Astrocyte (in vitro differentiated cells and primary cell): ENCODE measurements around the gene MAPKAPK5. TPM values are rescaled to one million over a fixed set of nuclear protein-coding genes. Genes with fewer than 3 reads are reported as not detected.
"Not testable (repeated sequence)": the region's sequence is repeated elsewhere in the genome, so short reads cannot be mapped to it uniquely, and the experiment has no call there.

Experiments
- DNase-seq: peaks from one replicate; pipeline ENCODE4 v3.0.0-alpha.2; 2010; ENCODE audit warnings: low read depth
- FAIRE-seq: peaks from 2 replicates; lab custom pipeline; 2011; peaks lifted over from hg19 to GRCh38; lab: Jason Lieb, UNC
- H2AFZ ChIP-seq: 2 replicates; pipeline ENCODE4 v1.6.0; 2012; ENCODE audit warnings: low read depth, low read length, inconsistent platforms
- H3K27ac ChIP-seq: 2 replicates; pipeline ENCODE4 v1.5.1; 2011; ENCODE audit warnings: low read depth, low read length, inconsistent platforms
- H3K27me3 ChIP-seq: 2 replicates; pipeline ENCODE4 v1.6.0; 2011; ENCODE audit warnings: low read length, inconsistent platforms; ENCODE audit not compliant: insufficient read depth
- H3K36me3 ChIP-seq: 2 replicates; pipeline ENCODE4 v1.5.1; 2011; ENCODE audit warnings: low read length, inconsistent platforms; ENCODE audit not compliant: insufficient read depth
- H3K4me1 ChIP-seq: 2 replicates; pipeline ENCODE4 v1.5.1; 2011; ENCODE audit warnings: low read length, inconsistent platforms; ENCODE audit not compliant: insufficient read depth
- H3K4me2 ChIP-seq: 2 replicates; pipeline ENCODE4 v1.6.0; 2012; ENCODE audit warnings: low read length, inconsistent platforms
- H3K4me3 ChIP-seq: 2 replicates; pipeline ENCODE4 v1.5.1; 2011; ENCODE audit warnings: low read depth, mild to moderate bottlenecking, low read length, inconsistent platforms; ENCODE audit not compliant: insufficient read depth
- H3K79me2 ChIP-seq: 2 replicates; pipeline ENCODE4 v1.6.0; 2012; ENCODE audit warnings: mild to moderate bottlenecking, low read length, inconsistent platforms; ENCODE audit not compliant: insufficient read depth
- H3K9ac ChIP-seq: 2 replicates; pipeline ENCODE4 v1.6.0; 2012; ENCODE audit warnings: mild to moderate bottlenecking, low read length, inconsistent platforms
- H3K9me3 ChIP-seq: 2 replicates; pipeline ENCODE4 v1.5.1; 2012; ENCODE audit warnings: low read depth, mild to moderate bottlenecking, low read length, inconsistent platforms; ENCODE audit not compliant: insufficient read depth
- H4K20me1 ChIP-seq: 2 replicates; pipeline ENCODE4 v1.6.0; 2012; ENCODE audit warnings: low read length, inconsistent platforms; ENCODE audit not compliant: insufficient read depth
- H3K27ac Mint-ChIP-seq: one replicate; pipeline ENCODE4 v1.8.0; 2021; ENCODE audit warnings: mild to moderate bottlenecking, mixed read lengths; ENCODE audit not compliant: unreplicated experiment
- H3K27me3 Mint-ChIP-seq: one replicate; pipeline ENCODE4 v1.8.0; 2021; ENCODE audit warnings: low read depth, mixed read lengths; ENCODE audit not compliant: unreplicated experiment
- H3K36me3 Mint-ChIP-seq: one replicate; pipeline ENCODE4 v1.8.0; 2021; ENCODE audit warnings: low read depth, mixed read lengths; ENCODE audit not compliant: unreplicated experiment
- H3K4me1 Mint-ChIP-seq: one replicate; pipeline ENCODE4 v1.8.0; 2021; ENCODE audit warnings: low read depth, mixed read lengths; ENCODE audit not compliant: unreplicated experiment
- H3K4me3 Mint-ChIP-seq: one replicate; pipeline ENCODE4 v1.8.0; 2021; ENCODE audit warnings: mild to moderate bottlenecking, moderate library complexity, mixed read lengths; ENCODE audit not compliant: unreplicated experiment
- H3K9me3 Mint-ChIP-seq: one replicate; pipeline ENCODE4 v1.8.0; 2021; ENCODE audit warnings: mild to moderate bottlenecking, mixed read lengths; ENCODE audit not compliant: unreplicated experiment
- EZH2 ChIP-seq: IDR thresholded peaks from 2 replicates; pipeline ENCODE4 v1.6.1; 2012; ENCODE audit warnings: mild to moderate bottlenecking, low read length, inconsistent platforms; ENCODE audit not compliant: insufficient read depth
- total RNA-seq: library from RNA; stranded (reverse); gene quantifications from 2 replicates; pipeline ENCODE4 v1.2.1, GENCODE V29; 2021
- TF ChIP-seq, protein P1 (sequence below): IDR thresholded peaks from 2 replicates; pipeline ENCODE4 v1.5.1; 2011; ENCODE audit warnings: low read depth, mild to moderate bottlenecking, inconsistent platforms, low read length, moderate library complexity; ENCODE audit not compliant: insufficient read depth

Gene MAPKAPK5
- total RNA-seq, 1 donor from 2014 or later = 42.6 TPM

GRCh38 chr12:111812881-111813741, 28.9 kb upstream of the MAPKAPK5 start:
- no peak overlapping the region for H3K4me3 Mint-ChIP-seq
- H3K27ac Mint-ChIP-seq = no peak overlapping the region
- no peak overlapping the region for H3K4me3 ChIP-seq
- H3K79me2 ChIP-seq = no peaks in the 10 kb centered on the region
- H3K27me3 ChIP-seq = peaks cover 9% of the 10 kb centered on the region
- no peak for TF ChIP-seq EZH2
- TF ChIP-seq, protein P1, sequence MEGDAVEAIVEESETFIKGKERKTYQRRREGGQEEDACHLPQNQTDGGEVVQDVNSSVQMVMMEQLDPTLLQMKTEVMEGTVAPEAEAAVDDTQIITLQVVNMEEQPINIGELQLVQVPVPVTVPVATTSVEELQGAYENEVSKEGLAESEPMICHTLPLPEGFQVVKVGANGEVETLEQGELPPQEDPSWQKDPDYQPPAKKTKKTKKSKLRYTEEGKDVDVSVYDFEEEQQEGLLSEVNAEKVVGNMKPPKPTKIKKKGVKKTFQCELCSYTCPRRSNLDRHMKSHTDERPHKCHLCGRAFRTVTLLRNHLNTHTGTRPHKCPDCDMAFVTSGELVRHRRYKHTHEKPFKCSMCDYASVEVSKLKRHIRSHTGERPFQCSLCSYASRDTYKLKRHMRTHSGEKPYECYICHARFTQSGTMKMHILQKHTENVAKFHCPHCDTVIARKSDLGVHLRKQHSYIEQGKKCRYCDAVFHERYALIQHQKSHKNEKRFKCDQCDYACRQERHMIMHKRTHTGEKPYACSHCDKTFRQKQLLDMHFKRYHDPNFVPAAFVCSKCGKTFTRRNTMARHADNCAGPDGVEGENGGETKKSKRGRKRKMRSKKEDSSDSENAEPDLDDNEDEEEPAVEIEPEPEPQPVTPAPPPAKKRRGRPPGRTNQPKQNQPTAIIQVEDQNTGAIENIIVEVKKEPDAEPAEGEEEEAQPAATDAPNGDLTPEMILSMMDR = peak; percentile 88
- no peak overlapping the region for H3K4me2 ChIP-seq
- H3K36me3 Mint-ChIP-seq = peaks cover 5% of the 10 kb centered on the region
- no peaks in the 10 kb centered on the region for H3K9me3 Mint-ChIP-seq
- no peaks in the 10 kb centered on the region for H3K4me1 ChIP-seq
- H3K4me1 Mint-ChIP-seq = no peaks in the 10 kb centered on the region
- FAIRE-seq = no peak
- H3K9ac ChIP-seq = no peak overlapping the region
- no peaks in the 10 kb centered on the region for H3K36me3 ChIP-seq
- H2AFZ ChIP-seq = no peak overlapping the region
- H3K27ac ChIP-seq = no peak overlapping the region
- H3K9me3 ChIP-seq = no peaks in the 10 kb centered on the region
- H4K20me1 ChIP-seq = no peaks in the 10 kb centered on the region
- DNase-seq = peak; percentile 56
- peaks cover 3% of the 10 kb centered on the region for H3K27me3 Mint-ChIP-seq

DNA sequence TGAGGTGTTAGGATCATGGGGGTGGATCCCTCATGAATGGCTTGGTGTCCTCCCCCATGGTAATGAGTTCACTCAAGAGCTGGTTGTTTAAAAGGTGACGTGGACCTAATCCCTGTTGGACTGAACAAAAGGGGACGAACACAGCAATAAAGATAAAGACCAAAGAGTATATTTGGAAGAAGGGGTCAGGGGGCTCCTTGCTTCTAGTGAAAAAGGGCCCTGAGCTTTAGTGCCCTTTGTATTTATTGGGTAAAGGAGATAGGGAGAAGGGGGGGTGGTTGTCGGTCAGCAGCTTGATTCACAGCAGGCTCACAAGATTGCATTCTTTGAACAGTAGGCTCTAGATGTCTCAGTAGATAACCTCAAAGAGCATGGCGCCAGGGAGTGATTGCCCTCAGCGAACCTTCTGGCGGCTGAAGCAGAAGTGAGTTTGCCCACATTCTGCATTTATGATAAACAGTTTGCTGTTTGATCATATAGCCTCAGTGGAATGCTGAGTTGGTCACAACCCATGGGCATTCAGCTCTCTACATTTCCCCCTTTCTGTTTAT, 25.9 kb upstream of the MAPKAPK5 start:
- Histone ChIP-seq H4K20me1 (no peaks in the 10 kb centered on the region), H3K4me2 (no peak overlapping the region), H3K9ac (no peak overlapping the region), H3K4me1 (no peaks in the 10 kb centered on the region), H3K9me3 (no peaks in the 10 kb centered on the region), H3K79me2 (no peaks in the 10 kb centered on the region), H2AFZ (no peak overlapping the region), H3K4me3 (no peak overlapping the region), H3K36me3 (no peaks in the 10 kb centered on the region), H3K27ac (no peak overlapping the region), H3K27me3 (peaks cover 9% of the 10 kb centered on the region)
- Mint-ChIP-seq H3K9me3 (peaks cover 3% of the 10 kb centered on the region), H3K36me3 (no peaks in the 10 kb centered on the region), H3K4me1 (peaks cover 12% of the 10 kb centered on the region), H3K27me3 (peaks cover 4% of the 10 kb centered on the region), H3K27ac (no peak overlapping the region), H3K4me3 (no peak overlapping the region)
- no peak for DNase-seq
- no peak for FAIRE-seq
- TF ChIP-seq, protein P1 = no peak
- TF ChIP-seq EZH2 = no peak

- not testable (repeated sequence) for FAIRE-seq, H3K4me3 ChIP-seq, H3K9me3 Mint-ChIP-seq, H3K9me3 ChIP-seq, H3K79me2 ChIP-seq, H3K4me1 ChIP-seq, H3K4me3 Mint-ChIP-seq, H3K27ac ChIP-seq, H3K27ac Mint-ChIP-seq, H3K4me2 ChIP-seq, H2AFZ ChIP-seq, H3K9ac ChIP-seq, H3K27me3 Mint-ChIP-seq, H4K20me1 ChIP-seq, DNase-seq, H3K36me3 ChIP-seq, H3K36me3 Mint-ChIP-seq
- H3K4me1 Mint-ChIP-seq = peaks cover 12% of the 10 kb centered on the region
- peaks cover 12% of the 10 kb centered on the region for H3K27me3 ChIP-seq
Measured at GRCh38 chr12:111816898-111817297, 25.1 kb upstream of the MAPKAPK5 start.
